GM23338 (cell line): ENCODE data around the gene MYOCOS. TPM values are rescaled to one million over a fixed set of nuclear protein-coding genes. Genes with fewer than 3 reads are reported as not detected.

ENCODE experiments used
- ATAC-seq: fragments of 200-7000 bp; cut with Tn5 transposase; 3 replicates; pipeline ENCODE4 v1.9.1; 2020
- DNase-seq: peaks from one replicate; pipeline ENCODE4 v3.0.0-alpha.2; 2015; ENCODE audit warnings: low spot score
- H2AFZ ChIP-seq: fragments of 200-600 bp; sonication (generic); 2 replicates; pipeline ENCODE4 v1.8.0; 2016; ENCODE audit warnings: antibody characterized with exemption, mild to moderate bottlenecking, moderate library complexity
- H3F3A ChIP-seq: fragments of 200-600 bp; sonication (generic); replicated peaks from 2 replicates; pipeline ENCODE4 v1.8.0; 2017; ENCODE audit warnings: antibody characterized with exemption, mixed run types, low read depth
- H3K27ac ChIP-seq: fragments of 200-600 bp; sonication (generic); 2 replicates; pipeline ENCODE4 v1.6.1; 2016; ENCODE audit warnings: low read depth
- H3K27me3 ChIP-seq: fragments of 200-600 bp; sonication (generic); 2 replicates; pipeline ENCODE4 v1.8.0; 2016; ENCODE audit warnings: mild to moderate bottlenecking, mixed run types, moderate library complexity; ENCODE audit not compliant: insufficient read depth
- H3K36me3 ChIP-seq: fragments of 200-600 bp; sonication (generic); 2 replicates; pipeline ENCODE4 v1.8.0; 2016; ENCODE audit warnings: mild to moderate bottlenecking; ENCODE audit not compliant: insufficient read depth
- H3K4me1 ChIP-seq: fragments of 200-600 bp; sonication (generic); 2 replicates; pipeline ENCODE4 v1.8.0; 2016; ENCODE audit warnings: mild to moderate bottlenecking, moderate library complexity; ENCODE audit not compliant: insufficient read depth
- H3K4me2 ChIP-seq: fragments of 200-600 bp; sonication (generic); 2 replicates; pipeline ENCODE4 v1.7.1; 2017; ENCODE audit warnings: mixed run types
- H3K4me3 ChIP-seq: fragments of 200-600 bp; sonication (generic); 2 replicates; pipeline ENCODE4 v1.6.1; 2016; ENCODE audit warnings: mixed run types
- H3K79me2 ChIP-seq: fragments of 200-600 bp; sonication (generic); replicated peaks from 2 replicates; pipeline ENCODE4 v1.8.0; 2017; ENCODE audit warnings: mild to moderate bottlenecking; ENCODE audit not compliant: insufficient read depth
- H3K9me2 ChIP-seq: fragments of 200-600 bp; sonication (generic); 2 replicates; pipeline ENCODE4 v1.8.0; 2017; ENCODE audit not compliant: insufficient read depth
- H4K20me1 ChIP-seq: fragments of 200-600 bp; sonication (generic); replicated peaks from 2 replicates; pipeline ENCODE4 v1.8.0; 2017; ENCODE audit warnings: mild to moderate bottlenecking; ENCODE audit not compliant: insufficient read depth
- H3K27ac Mint-ChIP-seq: 2 replicates; pipeline ENCODE4 v1.8.0; 2020; ENCODE audit warnings: inconsistent platforms, mild to moderate bottlenecking, moderate library complexity, mixed read lengths
- H3K27me3 Mint-ChIP-seq: 3 replicates; pipeline ENCODE4 v1.8.0; 2022; ENCODE audit warnings: low read depth, mild to moderate bottlenecking, moderate library complexity, mixed read lengths, inconsistent platforms; ENCODE audit not compliant: insufficient read depth, poor library complexity
- H3K36me3 Mint-ChIP-seq: 3 replicates; pipeline ENCODE4 v1.8.0; 2021; ENCODE audit warnings: low read depth, mild to moderate bottlenecking, inconsistent platforms, moderate library complexity, mixed read lengths
- H3K4me1 Mint-ChIP-seq: 3 replicates; pipeline ENCODE4 v1.8.0; 2020; ENCODE audit warnings: mild to moderate bottlenecking, inconsistent platforms, mixed read lengths
- H3K4me3 Mint-ChIP-seq: 3 replicates; pipeline ENCODE4 v1.8.0; 2021; ENCODE audit warnings: moderate library complexity, mild to moderate bottlenecking, inconsistent platforms, mixed read lengths
- H3K9me3 Mint-ChIP-seq: 3 replicates; pipeline ENCODE4 v1.8.0; 2020; ENCODE audit warnings: moderate library complexity, mild to moderate bottlenecking, inconsistent platforms, mixed read lengths
- CTCF ChIP-seq, 2 experiments: fragments of 200-600 bp in 1 of 2; sonication (generic) in 1 of 2; conservative IDR thresholded peaks; 2 replicates each; pipeline versions ENCODE4 v1.5.1 to v1.6.1; 2016 to 2017; ENCODE audit warnings: antibody characterized with exemption in 2 of 2, low read depth in 2 of 2, mild to moderate bottlenecking in 2 of 2, moderate library complexity in 1 of 2
- ETS1 ChIP-seq: IDR thresholded peaks from 2 replicates; pipeline ENCODE4 v1.6.1; 2016; ENCODE audit warnings: antibody characterized with exemption
- EZH2 ChIP-seq: fragments of 200-600 bp; sonication (generic); IDR thresholded peaks from one replicate; pipeline ENCODE4 v1.8.0; 2017; ENCODE audit warnings: antibody characterized with exemption, mild to moderate bottlenecking, low read depth; ENCODE audit not compliant: unreplicated experiment
- EZH2phosphoT487 ChIP-seq: fragments of 200-600 bp; sonication (generic); IDR thresholded peaks from one replicate; pipeline ENCODE4 v1.8.1; 2018; ENCODE audit warnings: antibody characterized with exemption; ENCODE audit not compliant: unreplicated experiment
- NANOG ChIP-seq: IDR thresholded peaks from 2 replicates; pipeline ENCODE4 v1.6.1; 2016; ENCODE audit warnings: antibody characterized with exemption, borderline replicate concordance
- POLR2AphosphoS5 ChIP-seq: IDR thresholded peaks from 2 replicates; pipeline ENCODE4 v1.6.1; 2016; ENCODE audit warnings: antibody characterized with exemption, low read depth
- ZNF114 ChIP-seq: fragments of 250-450 bp; sonication (Bioruptor Pico); IDR thresholded peaks from 2 replicates; pipeline ENCODE4 v1.5.0; 2020; ENCODE audit warnings: mild to moderate bottlenecking, moderate library complexity
- polyA plus RNA-seq: library from polyadenylated mRNA; unstranded; fragments of >200 nt; fragmentation: Nextera tagmentation; extraction: Ambion mirVana; gene quantifications from 2 replicates; pipeline ENCODE4 v1.2.1, GENCODE V29; 2016
- total RNA-seq: library from RNA; depleted of rRNA; stranded (reverse); fragments of >200 nt; shearing (Covaris generic); gene quantifications from 2 replicates; pipeline ENCODE4 v1.2.3, GENCODE V29; 2014

The MYOCOS gene
- total and polyA plus RNA-seq, 2 experiments from 2014 or later, result not detected

- TF ChIP-seq CTCF (conservative IDR thresholded peaks at IDR 0.05; ENCODE audit: low read depth in 2 of 2), result peak; percentile 81 to 99
- TF ChIP-seq ETS1, result no peak
- H3K4me3 Mint-ChIP-seq, result peak overlapping the region; percentile 20; the same call in 1 of the 3 replicates
- H3K27ac Mint-ChIP-seq, result peak overlapping the region; percentile 47; the same call in 1 of the 2 replicates
Observed at GRCh38 chr1:171644805-171645483, 22.9 kb downstream of the MYOCOS start.

GRCh38 chr1:171645553-171646248, 23.7 kb downstream of the MYOCOS start:
- H3K27ac Mint-ChIP-seq, result no peak overlapping the region
- peaks cover 15% of the 10 kb centered on the region for H3K4me1 Mint-ChIP-seq
- no peaks in the 10 kb centered on the region for H3K9me3 Mint-ChIP-seq
- H3K27me3 Mint-ChIP-seq, result peaks cover 6% of the 10 kb centered on the region
- no peak overlapping the region for H3K4me3 Mint-ChIP-seq
- Histone ChIP-seq H3K4me1 (peaks cover 19% of the 10 kb centered on the region), H3F3A (no peaks in the 10 kb centered on the region), H3K27me3 (no peaks in the 10 kb centered on the region), H3K27ac (no peak overlapping the region), H3K9me2 (no peaks in the 10 kb centered on the region), H3K79me2 (no peaks in the 10 kb centered on the region), H3K4me3 (no peak overlapping the region), H2AFZ (peak overlapping the region; percentile 99), H3K4me2 (peak overlapping the region; percentile 61; the same call in 1 of the 2 replicates), H3K36me3 (no peaks in the 10 kb centered on the region), H4K20me1 (no peaks in the 10 kb centered on the region)
- DNase-seq (no peak), ATAC-seq (no peak)
- H3K36me3 Mint-ChIP-seq, result no peaks in the 10 kb centered on the region
- no peak for TF ChIP-seq CTCF (conservative IDR thresholded peaks at IDR 0.05; ENCODE audit: low read depth in 2 of 2)
- TF ChIP-seq ZNF114 (CRISPR knock-in tag), result no peak
- TF ChIP-seq NANOG, result no peak
- TF ChIP-seq ETS1, result no peak
- no peak for TF ChIP-seq EZH2phosphoT487
- no peak for TF ChIP-seq EZH2
- TF ChIP-seq POLR2AphosphoS5, result no peak

More at GRCh38 chr1:171644805-171645483, 22.9 kb downstream of the MYOCOS start:
- Mint-ChIP-seq H3K27me3 (peaks cover 6% of the 10 kb centered on the region), H3K9me3 (no peaks in the 10 kb centered on the region), H3K4me1 (peaks cover 17% of the 10 kb centered on the region), H3K36me3 (no peaks in the 10 kb centered on the region)
- Histone ChIP-seq H3K4me2 (peak overlapping the region; percentile 61; the same call in 1 of the 2 replicates), H3K4me1 (peaks cover 21% of the 10 kb centered on the region), H4K20me1 (no peaks in the 10 kb centered on the region), H3F3A (no peaks in the 10 kb centered on the region), H2AFZ (peak overlapping the region; percentile 99), H3K27me3 (no peaks in the 10 kb centered on the region), H3K27ac (no peak overlapping the region), H3K36me3 (no peaks in the 10 kb centered on the region), H3K9me2 (no peaks in the 10 kb centered on the region), H3K79me2 (no peaks in the 10 kb centered on the region), H3K4me3 (no peak overlapping the region)
- ATAC-seq, result peak; percentile 76
- DNase-seq, result peak; percentile 98
